ENCODE results near the gene DBNDD1. TPM values are rescaled to one million over a fixed set of nuclear protein-coding genes. Genes with fewer than 3 reads are reported as not detected.

Gene DBNDD1
- total and polyA plus RNA-seq, 2 experiments from 2014 or later, result 63.3 to 90.8 TPM

DNA sequence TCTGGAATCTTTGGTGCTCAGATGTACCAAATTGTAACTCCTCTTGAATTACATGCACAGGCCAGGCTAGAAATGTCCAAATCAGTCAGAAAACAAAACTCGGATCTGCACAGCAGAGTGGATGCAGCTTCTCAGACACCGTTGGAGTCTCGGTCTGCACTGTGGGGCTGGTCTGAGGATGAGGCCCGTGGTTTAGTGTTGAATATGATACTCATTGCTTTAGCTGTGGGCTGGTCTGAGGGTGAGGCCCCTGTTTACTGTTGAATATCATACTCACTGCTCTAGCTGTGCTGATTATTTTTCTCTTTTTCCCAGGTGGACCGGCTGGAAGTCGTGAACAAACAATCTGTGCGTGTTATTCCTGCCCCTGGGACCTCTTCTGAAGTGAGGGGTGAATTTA, 35.0 kb downstream of the DBNDD1 start (continued):
- TF ChIP-seq, protein P1, sequence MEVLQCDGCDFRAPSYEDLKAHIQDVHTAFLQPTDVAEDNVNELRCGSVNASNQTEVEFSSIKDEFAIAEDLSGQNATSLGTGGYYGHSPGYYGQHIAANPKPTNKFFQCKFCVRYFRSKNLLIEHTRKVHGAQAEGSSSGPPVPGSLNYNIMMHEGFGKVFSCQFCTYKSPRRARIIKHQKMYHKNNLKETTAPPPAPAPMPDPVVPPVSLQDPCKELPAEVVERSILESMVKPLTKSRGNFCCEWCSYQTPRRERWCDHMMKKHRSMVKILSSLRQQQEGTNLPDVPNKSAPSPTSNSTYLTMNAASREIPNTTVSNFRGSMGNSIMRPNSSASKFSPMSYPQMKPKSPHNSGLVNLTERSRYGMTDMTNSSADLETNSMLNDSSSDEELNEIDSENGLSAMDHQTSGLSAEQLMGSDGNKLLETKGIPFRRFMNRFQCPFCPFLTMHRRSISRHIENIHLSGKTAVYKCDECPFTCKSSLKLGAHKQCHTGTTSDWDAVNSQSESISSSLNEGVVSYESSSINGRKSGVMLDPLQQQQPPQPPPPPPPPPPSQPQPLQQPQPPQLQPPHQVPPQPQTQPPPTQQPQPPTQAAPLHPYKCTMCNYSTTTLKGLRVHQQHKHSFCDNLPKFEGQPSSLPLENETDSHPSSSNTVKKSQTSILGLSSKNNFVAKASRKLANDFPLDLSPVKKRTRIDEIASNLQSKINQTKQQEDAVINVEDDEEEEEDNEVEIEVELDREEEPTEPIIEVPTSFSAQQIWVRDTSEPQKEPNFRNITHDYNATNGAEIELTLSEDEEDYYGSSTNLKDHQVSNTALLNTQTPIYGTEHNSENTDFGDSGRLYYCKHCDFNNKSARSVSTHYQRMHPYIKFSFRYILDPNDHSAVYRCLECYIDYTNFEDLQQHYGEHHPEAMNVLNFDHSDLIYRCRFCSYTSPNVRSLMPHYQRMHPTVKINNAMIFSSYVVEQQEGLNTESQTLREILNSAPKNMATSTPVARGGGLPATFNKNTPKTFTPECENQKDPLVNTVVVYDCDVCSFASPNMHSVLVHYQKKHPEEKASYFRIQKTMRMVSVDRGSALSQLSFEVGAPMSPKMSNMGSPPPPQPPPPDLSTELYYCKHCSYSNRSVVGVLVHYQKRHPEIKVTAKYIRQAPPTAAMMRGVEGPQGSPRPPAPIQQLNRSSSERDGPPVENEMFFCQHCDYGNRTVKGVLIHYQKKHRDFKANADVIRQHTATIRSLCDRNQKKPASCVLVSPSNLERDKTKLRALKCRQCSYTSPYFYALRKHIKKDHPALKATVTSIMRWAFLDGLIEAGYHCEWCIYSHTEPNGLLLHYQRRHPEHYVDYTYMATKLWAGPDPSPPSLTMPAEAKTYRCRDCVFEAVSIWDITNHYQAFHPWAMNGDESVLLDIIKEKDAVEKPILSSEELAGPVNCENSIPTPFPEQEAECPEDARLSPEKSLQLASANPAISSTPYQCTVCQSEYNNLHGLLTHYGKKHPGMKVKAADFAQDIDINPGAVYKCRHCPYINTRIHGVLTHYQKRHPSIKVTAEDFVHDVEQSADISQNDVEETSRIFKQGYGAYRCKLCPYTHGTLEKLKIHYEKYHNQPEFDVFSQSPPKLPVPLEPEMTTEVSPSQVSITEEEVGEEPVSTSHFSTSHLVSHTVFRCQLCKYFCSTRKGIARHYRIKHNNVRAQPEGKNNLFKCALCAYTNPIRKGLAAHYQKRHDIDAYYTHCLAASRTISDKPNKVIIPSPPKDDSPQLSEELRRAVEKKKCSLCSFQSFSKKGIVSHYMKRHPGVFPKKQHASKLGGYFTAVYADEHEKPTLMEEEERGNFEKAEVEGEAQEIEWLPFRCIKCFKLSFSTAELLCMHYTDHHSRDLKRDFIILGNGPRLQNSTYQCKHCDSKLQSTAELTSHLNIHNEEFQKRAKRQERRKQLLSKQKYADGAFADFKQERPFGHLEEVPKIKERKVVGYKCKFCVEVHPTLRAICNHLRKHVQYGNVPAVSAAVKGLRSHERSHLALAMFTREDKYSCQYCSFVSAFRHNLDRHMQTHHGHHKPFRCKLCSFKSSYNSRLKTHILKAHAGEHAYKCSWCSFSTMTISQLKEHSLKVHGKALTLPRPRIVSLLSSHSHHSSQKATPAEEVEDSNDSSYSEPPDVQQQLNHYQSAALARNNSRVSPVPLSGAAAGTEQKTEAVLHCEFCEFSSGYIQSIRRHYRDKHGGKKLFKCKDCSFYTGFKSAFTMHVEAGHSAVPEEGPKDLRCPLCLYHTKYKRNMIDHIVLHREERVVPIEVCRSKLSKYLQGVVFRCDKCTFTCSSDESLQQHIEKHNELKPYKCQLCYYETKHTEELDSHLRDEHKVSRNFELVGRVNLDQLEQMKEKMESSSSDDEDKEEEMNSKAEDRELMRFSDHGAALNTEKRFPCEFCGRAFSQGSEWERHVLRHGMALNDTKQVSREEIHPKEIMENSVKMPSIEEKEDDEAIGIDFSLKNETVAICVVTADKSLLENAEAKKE (CRISPR knock-in tag; IDR thresholded peaks at IDR 0.05), result no peak
- TF ChIP-seq POLR2AphosphoS5 (IDR thresholded peaks at IDR 0.05; ENCODE audit: low read depth), result no peak

DNA sequence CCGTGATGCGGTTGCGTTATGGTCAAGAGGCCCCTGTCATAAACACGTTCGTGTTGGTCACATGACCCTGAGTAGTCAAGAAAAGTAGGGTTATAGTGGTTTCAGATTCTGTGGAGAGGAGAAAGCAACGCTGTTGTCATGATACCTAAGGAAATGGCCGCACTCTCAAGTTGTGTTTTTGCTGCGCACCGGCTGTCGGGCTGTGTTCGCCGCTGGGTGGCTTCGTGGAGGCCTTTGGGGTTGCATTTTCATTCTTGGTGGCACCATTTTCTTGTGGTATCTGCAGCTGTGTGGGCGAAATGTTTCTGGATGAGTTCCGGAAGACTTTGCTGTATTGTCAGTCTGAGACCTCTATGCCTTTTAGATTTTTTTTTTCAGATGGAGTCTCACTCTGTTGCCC, 35.7 kb downstream of the DBNDD1 start:
- H3K27me3 Mint-ChIP-seq (ENCODE audit: insufficient read depth, low read depth, poor library complexity), result peaks cover 3% of the 10 kb centered on the region
- Histone ChIP-seq H3F3A (replicated peaks; ENCODE audit: low read depth) (no peaks in the 10 kb centered on the region), H4K20me1 (replicated peaks; ENCODE audit: insufficient read depth) (0 out of 2 replicates have a peak, but pooled peaks cover 7% of the 10 kb centered on the region), H3K9me2 (ENCODE audit: insufficient read depth) (no peaks in the 10 kb centered on the region), H2AFZ (no peak overlapping the region), H3K4me3 (no peak overlapping the region), H3K4me2 (no peak overlapping the region), H3K27ac (ENCODE audit: low read depth) (no peak overlapping the region), H3K27me3 (ENCODE audit: insufficient read depth) (no peaks in the 10 kb centered on the region), H3K79me2 (replicated peaks; ENCODE audit: insufficient read depth) (no peaks in the 10 kb centered on the region), H3K36me3 (ENCODE audit: insufficient read depth) (peaks cover 16% of the 10 kb centered on the region), H3K4me1 (ENCODE audit: insufficient read depth) (no peaks in the 10 kb centered on the region)
- H3K27ac Mint-ChIP-seq, result no peak overlapping the region
- no peak for DNase-seq (ENCODE audit: low spot score)
- no peaks in the 10 kb centered on the region for H3K4me1 Mint-ChIP-seq
- ATAC-seq, result no peak
- peaks cover 73% of the 10 kb centered on the region for H3K36me3 Mint-ChIP-seq (ENCODE audit: low read depth)
- no peaks in the 10 kb centered on the region for H3K9me3 Mint-ChIP-seq
- H3K4me3 Mint-ChIP-seq, result no peak overlapping the region
- TF ChIP-seq NANOG (IDR thresholded peaks at IDR 0.05; ENCODE audit: borderline replicate concordance), result no peak
- no peak for TF ChIP-seq ZNF114 (CRISPR knock-in tag; IDR thresholded peaks at IDR 0.05)
- no peak for TF ChIP-seq STAT1 (IDR thresholded peaks at IDR 0.05; ENCODE audit: unreplicated experiment)
- TF ChIP-seq POLR2AphosphoS5 (IDR thresholded peaks at IDR 0.05; ENCODE audit: low read depth), result no peak
- TF ChIP-seq EZH2 (IDR thresholded peaks at IDR 0.05; ENCODE audit: low read depth, unreplicated experiment), result no peak
- TF ChIP-seq JUNB (IDR thresholded peaks at IDR 0.05; ENCODE audit: unreplicated experiment), result no peak
- no peak for TF ChIP-seq ZNF331 (CRISPR knock-in tag; IDR thresholded peaks at IDR 0.05; ENCODE audit: low read depth)
- TF ChIP-seq, protein P2, sequence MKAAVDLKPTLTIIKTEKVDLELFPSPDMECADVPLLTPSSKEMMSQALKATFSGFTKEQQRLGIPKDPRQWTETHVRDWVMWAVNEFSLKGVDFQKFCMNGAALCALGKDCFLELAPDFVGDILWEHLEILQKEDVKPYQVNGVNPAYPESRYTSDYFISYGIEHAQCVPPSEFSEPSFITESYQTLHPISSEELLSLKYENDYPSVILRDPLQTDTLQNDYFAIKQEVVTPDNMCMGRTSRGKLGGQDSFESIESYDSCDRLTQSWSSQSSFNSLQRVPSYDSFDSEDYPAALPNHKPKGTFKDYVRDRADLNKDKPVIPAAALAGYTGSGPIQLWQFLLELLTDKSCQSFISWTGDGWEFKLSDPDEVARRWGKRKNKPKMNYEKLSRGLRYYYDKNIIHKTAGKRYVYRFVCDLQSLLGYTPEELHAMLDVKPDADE (IDR thresholded peaks at IDR 0.05), result no peak
- TF ChIP-seq, protein P3, sequence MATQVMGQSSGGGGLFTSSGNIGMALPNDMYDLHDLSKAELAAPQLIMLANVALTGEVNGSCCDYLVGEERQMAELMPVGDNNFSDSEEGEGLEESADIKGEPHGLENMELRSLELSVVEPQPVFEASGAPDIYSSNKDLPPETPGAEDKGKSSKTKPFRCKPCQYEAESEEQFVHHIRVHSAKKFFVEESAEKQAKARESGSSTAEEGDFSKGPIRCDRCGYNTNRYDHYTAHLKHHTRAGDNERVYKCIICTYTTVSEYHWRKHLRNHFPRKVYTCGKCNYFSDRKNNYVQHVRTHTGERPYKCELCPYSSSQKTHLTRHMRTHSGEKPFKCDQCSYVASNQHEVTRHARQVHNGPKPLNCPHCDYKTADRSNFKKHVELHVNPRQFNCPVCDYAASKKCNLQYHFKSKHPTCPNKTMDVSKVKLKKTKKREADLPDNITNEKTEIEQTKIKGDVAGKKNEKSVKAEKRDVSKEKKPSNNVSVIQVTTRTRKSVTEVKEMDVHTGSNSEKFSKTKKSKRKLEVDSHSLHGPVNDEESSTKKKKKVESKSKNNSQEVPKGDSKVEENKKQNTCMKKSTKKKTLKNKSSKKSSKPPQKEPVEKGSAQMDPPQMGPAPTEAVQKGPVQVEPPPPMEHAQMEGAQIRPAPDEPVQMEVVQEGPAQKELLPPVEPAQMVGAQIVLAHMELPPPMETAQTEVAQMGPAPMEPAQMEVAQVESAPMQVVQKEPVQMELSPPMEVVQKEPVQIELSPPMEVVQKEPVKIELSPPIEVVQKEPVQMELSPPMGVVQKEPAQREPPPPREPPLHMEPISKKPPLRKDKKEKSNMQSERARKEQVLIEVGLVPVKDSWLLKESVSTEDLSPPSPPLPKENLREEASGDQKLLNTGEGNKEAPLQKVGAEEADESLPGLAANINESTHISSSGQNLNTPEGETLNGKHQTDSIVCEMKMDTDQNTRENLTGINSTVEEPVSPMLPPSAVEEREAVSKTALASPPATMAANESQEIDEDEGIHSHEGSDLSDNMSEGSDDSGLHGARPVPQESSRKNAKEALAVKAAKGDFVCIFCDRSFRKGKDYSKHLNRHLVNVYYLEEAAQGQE (IDR thresholded peaks at IDR 0.05; ENCODE audit: unreplicated experiment), result no peak
- no peak for TF ChIP-seq CREB1 (CRISPR knock-in tag; IDR thresholded peaks at IDR 0.05; ENCODE audit: low read depth)
- TF ChIP-seq, protein P4, sequence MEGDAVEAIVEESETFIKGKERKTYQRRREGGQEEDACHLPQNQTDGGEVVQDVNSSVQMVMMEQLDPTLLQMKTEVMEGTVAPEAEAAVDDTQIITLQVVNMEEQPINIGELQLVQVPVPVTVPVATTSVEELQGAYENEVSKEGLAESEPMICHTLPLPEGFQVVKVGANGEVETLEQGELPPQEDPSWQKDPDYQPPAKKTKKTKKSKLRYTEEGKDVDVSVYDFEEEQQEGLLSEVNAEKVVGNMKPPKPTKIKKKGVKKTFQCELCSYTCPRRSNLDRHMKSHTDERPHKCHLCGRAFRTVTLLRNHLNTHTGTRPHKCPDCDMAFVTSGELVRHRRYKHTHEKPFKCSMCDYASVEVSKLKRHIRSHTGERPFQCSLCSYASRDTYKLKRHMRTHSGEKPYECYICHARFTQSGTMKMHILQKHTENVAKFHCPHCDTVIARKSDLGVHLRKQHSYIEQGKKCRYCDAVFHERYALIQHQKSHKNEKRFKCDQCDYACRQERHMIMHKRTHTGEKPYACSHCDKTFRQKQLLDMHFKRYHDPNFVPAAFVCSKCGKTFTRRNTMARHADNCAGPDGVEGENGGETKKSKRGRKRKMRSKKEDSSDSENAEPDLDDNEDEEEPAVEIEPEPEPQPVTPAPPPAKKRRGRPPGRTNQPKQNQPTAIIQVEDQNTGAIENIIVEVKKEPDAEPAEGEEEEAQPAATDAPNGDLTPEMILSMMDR (conservative IDR thresholded peaks at IDR 0.05; ENCODE audit: low read depth in 2 of 2), result no peak
- TF ChIP-seq EZH2phosphoT487 (IDR thresholded peaks at IDR 0.05; ENCODE audit: unreplicated experiment), result no peak
